A549 treated with CpdA at 1 μM for 4 hours (cell line): ENCODE measurements around the gene HRG. TPM values are rescaled to one million over a fixed set of nuclear protein-coding genes. Genes with fewer than 3 reads are reported as not detected.

ENCODE experiments used
- total RNA-seq: library from RNA; stranded (reverse); fragments of 200-300 nt; extraction: Qiagen RNA extraction; gene quantifications from 5 replicates; pipeline ENCODE4 v1.2.3, GENCODE V29; 2022; ENCODE audit warnings: low read depth

Gene HRG
- 0.02 TPM in 1 of 5 replicates, not detected in the others for total RNA-seq

GRCh38 chr3:186665625-186666188, at the start of gene HRG:
HRG (plus strand) TSS chr3:186666014; CDS start chr3:186666032, 18 bp downstream.

GRCh38 chr3:186639778-186640472, 25.9 kb upstream of the HRG start, which contains the start of gene FETUB:
FETUB (plus strand) TSS chr3:186640399; CDS start chr3:186640461, 62 bp downstream.

DNA sequence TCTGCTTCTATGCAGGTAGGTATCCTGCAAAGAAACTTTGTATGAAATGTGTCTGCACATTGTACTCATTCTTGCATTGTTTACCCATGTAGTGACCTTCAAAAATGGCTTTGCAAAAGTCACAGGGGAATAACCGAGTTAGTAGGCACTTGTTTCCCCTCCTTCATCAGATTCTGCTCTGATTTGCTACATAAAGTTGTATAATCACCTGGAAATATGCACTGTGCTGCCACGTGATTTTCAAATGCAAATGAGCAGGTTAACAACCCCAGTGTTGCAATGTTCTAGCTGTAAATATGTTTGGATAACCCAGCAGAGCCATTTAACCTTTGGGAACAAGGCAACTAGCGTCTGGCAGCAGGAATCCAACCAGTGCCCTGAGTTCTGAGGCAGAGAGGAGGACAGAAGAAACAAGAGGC, 51.2 kb downstream of the HRG start, which contains the start of gene KNG1:
TSS of gene KNG1 (plus strand) at position 321 of the 419 bp plus-strand sequence. CDS start 184 bp downstream, outside the sequence.

Other genes starting within 250 kb of the HRG start
- gene CRYGS, start 121.6 kb upstream of the HRG start, total RNA-seq = 0.49 to 1.2 TPM (median 0.67 TPM) in 5 replicates
- gene TBCCD1, start 98.7 kb upstream of the HRG start, total RNA-seq = 5.4 to 6.7 TPM (median 6.6 TPM) in 5 replicates
- 61.3 to 74.1 TPM (median 65.1 TPM) in 5 replicates for gene DNAJB11, start 95.3 kb upstream of the HRG start, total RNA-seq
- 0.09 to 0.12 TPM (median 0.11 TPM) in 3 of 5 replicates, not detected in the others for gene AHSG, start 53.0 kb upstream of the HRG start, total RNA-seq
- 0.05 to 0.13 TPM in 2 of 5 replicates, not detected in the others for gene FETUB, start 25.6 kb upstream of the HRG start, total RNA-seq
- gene KNG1, start 51.3 kb downstream of the HRG start, total RNA-seq = not detected in 5 replicates
- 133 to 149 TPM (median 136 TPM) in 5 replicates for gene EIF4A2, start 117.6 kb downstream of the HRG start, total RNA-seq
- gene RFC4, start 140.5 kb downstream of the HRG start, total RNA-seq = 44.1 to 73.6 TPM (median 48.1 TPM) in 5 replicates
- gene ADIPOQ, start 176.7 kb downstream of the HRG start, total RNA-seq = not detected in 5 replicates